Lower leg skin (tissue), 4 donors: Measurements from ENCODE around the gene ROR1. TPM values are rescaled to one million over a fixed set of nuclear protein-coding genes. Genes with fewer than 3 reads are reported as not detected.

Experiments
- DNase-seq, 2 donors: peaks; one replicate each; pipeline ENCODE4 v3.0.0-alpha.2; 2019; ENCODE audit warnings: low spot score in 2 of 2
- H3K4me3 ChIP-seq: fragments of 200-600 bp; sonication (generic); 2 replicates; pipeline ENCODE4 v1.5.1; 2017; ENCODE audit warnings: mild to moderate bottlenecking, low read depth; ENCODE audit not compliant: poor library complexity, severe bottlenecking
- CTCF ChIP-seq, 3 donors: fragments of 450-650 bp; IDR thresholded peaks; one replicate each; pipeline ENCODE4 v1.5.1; 2016; ENCODE audit warnings: antibody characterized with exemption in 3 of 3, mild to moderate bottlenecking in 3 of 3, moderate library complexity in 2 of 3
- POLR2A ChIP-seq, 2 donors: fragments of 450-650 bp; IDR thresholded peaks; one replicate each; pipeline ENCODE4 v1.6.1; 2016 to 2017; ENCODE audit warnings: antibody characterized with exemption in 2 of 2, mild to moderate bottlenecking in 1 of 2, moderate library complexity in 1 of 2
- WGBS, 2 donors: methylation state at CpG; one replicate each; pipeline ENCODE4 v1.1.5; 2018; 5-methylcytosine and 5-hydroxymethylcytosine counted together
- intact Hi-C: fragments of 100-400 bp; cut with DNase I; formaldehyde crosslinking; loops from one replicate; pipeline ENCODE4 v1.15.0; 2023; ENCODE audit warnings: low total_unique reads
- total RNA-seq, 4 donors: library from RNA; depleted of rRNA; stranded (reverse); fragments of >200 nt; gene quantifications; one replicate each; pipeline ENCODE4 v1.1.0, GENCODE V29; 2016

The ROR1 gene
- total RNA-seq, 4 donors from 2014 or later, result 12.9 to 28.6 (median 22.5) TPM

GRCh38 chr1:64033667-64034220 lies 259.9 kb downstream of the ROR1 start:
- no peak for DNase-seq
- no peak overlapping the region for H3K4me3 ChIP-seq
- no peak for TF ChIP-seq CTCF (IDR thresholded peaks at IDR 0.05)
- WGBS, 2 donors, result 65 to 68% methylated on average over 3 of the region's 3 CpGs
- intact Hi-C loops, result no loop called here

GRCh38 chr1:64036549-64036948 lies 262.7 kb downstream of the ROR1 start:
- H3K4me3 ChIP-seq, result no peak overlapping the region
- DNase-seq, result no peak
- WGBS, 2 donors, result 82% methylated on average over 2 of the region's 2 CpGs
- intact Hi-C loops, result no loop called here
- TF ChIP-seq POLR2A (IDR thresholded peaks at IDR 0.05) (no peak), CTCF (IDR thresholded peaks at IDR 0.05) (no peak)

GRCh38 chr1:64038119-64038518 lies 264.3 kb downstream of the ROR1 start:
- H3K4me3 ChIP-seq, result no peak overlapping the region
- intact Hi-C loops, result no loop called here
- TF ChIP-seq CTCF (IDR thresholded peaks at IDR 0.05), result no peak
- no peak for TF ChIP-seq POLR2A (IDR thresholded peaks at IDR 0.05)
- no peak for DNase-seq
- WGBS, 2 donors, result 92 to 96% methylated on average over 4 of the region's 4 CpGs

DNA sequence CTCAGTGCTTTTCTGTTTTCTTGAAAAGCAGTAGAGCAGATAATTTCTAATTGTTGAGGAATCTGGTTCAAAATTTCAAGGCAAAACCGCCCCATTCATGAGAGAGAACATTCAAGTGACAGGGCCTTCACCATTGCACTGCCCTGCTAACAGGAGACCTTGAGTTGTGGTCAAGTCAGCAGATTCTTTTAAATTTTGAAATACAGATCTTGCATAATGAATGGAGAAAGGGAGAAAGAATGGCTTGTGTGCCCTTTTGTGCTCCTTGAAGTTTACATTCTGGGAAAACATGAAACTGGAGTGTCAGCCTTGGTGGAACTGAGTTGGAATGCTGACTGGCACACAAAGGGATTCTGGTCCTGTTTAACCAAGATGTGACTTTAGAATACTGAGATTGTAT lies 265.1 kb downstream of the ROR1 start:
- intact Hi-C loops, result no loop called here
- 68 to 85% methylated on average over 1 of the region's 1 CpG for WGBS, 2 donors
- DNase-seq, result no peak
- no peak overlapping the region for H3K4me3 ChIP-seq
- TF ChIP-seq CTCF (IDR thresholded peaks at IDR 0.05) (no peak), POLR2A (IDR thresholded peaks at IDR 0.05) (no peak)

DNA sequence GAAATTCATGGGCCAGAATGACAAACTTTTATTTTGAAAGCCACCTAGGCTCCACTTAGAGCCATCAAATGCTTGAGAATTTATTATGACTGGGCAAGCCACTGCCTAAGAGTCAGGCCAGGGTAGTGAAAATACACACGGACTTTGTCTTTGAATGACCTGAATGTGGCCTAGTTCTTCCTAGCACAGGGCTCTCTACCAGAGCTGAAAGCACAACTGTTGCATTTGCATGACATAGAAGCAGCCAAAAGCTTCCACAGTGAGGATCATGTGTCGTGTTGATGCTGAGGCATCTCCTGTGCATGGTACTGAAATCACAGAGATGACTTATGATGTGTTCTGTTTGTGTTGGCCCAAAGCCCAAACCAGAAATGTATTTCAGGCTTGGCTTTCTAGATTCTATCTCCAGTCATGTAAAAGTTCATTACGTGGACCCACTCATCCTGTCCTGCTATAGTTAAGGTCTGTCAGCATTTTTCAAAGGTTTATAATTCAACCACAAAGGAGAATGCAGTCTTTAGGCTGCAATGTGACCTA lies 265.6 kb downstream of the ROR1 start:
- DNase-seq, result peak in 1 of 2 donors; percentile 86

More for the DNA sequence above, 265.6 kb downstream of the ROR1 start:
- intact Hi-C loops, result no loop called here
- TF ChIP-seq POLR2A (IDR thresholded peaks at IDR 0.05) (no peak), CTCF (IDR thresholded peaks at IDR 0.05) (no peak)
- H3K4me3 ChIP-seq, result no peak overlapping the region
- WGBS, 2 donors, result 15 to 16% methylated on average over 3 of the region's 3 CpGs
